Stimulated activated CD4-positive, alpha-beta T cell treated with anti-CD3 and anti-CD28 coated beads, TNF-alpha, amount 100 ng/mL, for 24 hours (primary cell): Measurements from ENCODE around the gene GLP1R.

ENCODE experiments used
- DNase-seq, 3 experiments: peaks; one replicate each; pipeline ENCODE4 v3.0.0-alpha.2; 2020; ENCODE audit warnings: low read depth in 3 of 3

The GLP1R gene

DNA sequence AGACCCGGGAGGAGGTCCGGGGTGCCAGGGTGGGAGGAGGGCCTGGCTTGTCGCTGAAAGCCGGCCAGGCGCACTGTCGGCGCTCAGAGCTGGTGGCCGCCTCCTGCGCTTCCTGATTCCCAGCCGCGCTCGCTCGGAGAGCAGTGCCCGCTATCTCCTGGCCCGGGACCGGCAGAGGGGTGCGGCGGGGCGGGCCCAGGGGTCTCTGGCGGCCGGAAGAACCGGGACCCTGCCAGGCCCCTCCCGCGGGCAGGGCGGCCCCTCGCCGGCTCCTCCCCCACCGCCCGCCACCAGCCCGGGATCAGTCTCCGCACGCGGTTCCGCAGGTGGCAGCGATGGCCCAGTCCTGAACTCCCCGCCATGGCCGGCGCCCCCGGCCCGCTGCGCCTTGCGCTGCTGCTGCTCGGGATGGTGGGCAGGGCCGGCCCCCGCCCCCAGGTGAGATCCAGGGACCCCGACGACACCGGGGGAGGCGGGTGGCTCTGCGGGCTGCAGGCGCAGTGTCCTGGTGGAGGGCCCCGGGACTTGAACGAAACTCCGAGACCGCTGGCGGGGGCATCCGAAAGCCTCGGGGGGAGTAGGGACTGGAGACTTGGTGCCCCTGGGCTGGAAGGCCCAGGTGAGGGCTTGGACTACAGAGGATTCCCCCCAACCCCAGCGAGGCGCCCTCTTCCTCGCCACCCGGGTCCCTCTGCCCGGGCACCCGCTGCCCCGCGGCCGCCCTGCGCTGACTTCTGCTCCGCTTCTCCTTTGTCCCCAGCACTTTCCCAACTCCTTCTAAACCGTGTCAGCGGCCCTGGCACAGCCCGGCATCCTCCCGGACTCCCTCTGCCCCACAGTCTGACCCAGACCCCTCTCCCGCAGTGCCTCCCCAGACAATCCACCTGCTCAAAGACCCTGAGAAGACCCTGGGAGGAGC, at the start of gene GLP1R:
Gene GLP1R, plus strand, starts transcription at position 301 of the 919 bp plus-strand sequence. Its CDS starts 60 bp downstream, at position 361.
- peak in 1 of 3 experiments; percentile 8 for DNase-seq

- no peak for DNase-seq
These were observed 45.5 kb upstream of the GLP1R start for GRCh38 chr6:39003072-39003471.

- no peak for DNase-seq
These were observed 45.1 kb upstream of the GLP1R start for GRCh38 chr6:39003492-39003891.

DNA sequence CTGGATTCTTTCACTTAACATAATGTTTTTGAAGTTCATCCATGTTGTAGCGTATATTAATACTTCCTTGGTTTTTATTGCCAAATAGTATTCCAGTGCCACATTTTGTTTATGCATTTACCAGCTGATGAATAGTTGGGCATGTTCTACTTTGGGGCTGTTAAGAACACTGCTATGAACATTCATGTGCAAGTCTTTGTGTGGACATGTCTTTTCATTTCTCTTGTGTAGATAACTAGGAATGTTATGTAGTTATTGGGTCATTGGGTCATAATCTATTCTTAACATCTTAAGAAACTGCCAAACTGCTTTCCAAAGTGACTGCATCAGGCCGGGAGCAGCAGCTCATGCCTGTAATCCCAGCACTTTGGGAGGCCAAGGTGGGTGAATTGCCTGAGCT, 43.8 kb upstream of the GLP1R start:
- DNase-seq: no peak

DNA sequence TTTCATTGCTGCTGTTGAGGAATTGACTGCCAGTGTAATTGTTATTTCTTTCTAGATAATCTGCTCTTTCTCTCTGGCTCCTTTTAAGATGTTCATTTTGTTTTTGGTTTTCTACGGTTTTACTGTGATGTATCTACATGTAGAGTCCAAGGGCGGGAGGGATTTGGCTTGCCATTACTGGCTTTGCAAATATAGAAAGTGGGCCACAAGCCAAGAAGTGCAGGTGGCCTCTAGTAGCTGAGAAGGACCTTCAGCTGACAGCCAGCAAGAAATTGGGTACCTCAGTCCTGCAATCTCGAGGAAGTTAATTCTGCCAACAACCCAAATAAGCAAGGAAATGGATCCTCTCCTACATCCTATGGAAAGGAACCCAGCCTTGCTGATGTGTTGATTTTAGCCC, 42.8 kb upstream of the GLP1R start:
- DNase-seq: no peak

- no peak for DNase-seq
These were observed 41.0 kb upstream of the GLP1R start for GRCh38 chr6:39007575-39007974.

DNA sequence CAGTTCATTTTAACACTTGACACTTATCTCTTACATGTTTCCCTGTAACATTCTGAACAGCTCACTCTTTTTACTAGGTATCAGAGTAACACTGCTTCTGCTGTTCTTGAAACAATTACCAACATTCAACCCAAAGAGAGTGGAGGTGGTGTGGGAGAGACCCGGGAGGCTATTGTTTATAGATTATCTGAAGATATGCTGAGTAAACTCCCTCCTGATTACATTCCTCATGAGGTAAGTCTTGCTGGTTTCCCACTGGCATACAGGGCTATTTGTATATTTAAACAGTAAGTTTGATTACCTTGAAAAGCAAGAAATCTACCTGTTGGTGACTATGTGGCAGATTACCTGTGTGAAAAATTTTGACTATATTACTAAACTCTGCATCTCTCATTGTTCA, 39.8 kb upstream of the GLP1R start:
- no peak for DNase-seq

DNA sequence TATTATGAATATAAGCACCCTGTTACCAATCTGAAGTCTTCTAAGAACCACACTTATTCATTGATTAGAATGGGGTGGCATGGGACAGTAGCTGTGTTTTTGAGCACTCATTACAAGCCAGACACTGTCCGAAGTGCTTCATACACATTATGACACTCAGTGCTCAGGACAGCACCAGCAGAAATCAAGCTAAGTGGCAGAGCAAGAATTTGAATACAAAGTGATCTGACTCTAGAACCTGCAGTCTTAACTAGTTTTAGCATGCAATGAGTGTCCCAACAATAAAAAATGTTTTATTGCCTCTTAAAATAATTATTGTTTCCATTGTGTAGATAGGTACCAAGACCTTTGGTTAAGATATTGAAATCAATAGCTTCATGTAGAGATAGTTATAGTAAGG, 39.1 kb upstream of the GLP1R start:
- no peak for DNase-seq

GRCh38 chr6:39016839-39017546, 31.6 kb upstream of the GLP1R start:
- no peak for DNase-seq

- DNase-seq: no peak
These were observed 31.1 kb upstream of the GLP1R start for GRCh38 chr6:39017547-39017880.

DNA sequence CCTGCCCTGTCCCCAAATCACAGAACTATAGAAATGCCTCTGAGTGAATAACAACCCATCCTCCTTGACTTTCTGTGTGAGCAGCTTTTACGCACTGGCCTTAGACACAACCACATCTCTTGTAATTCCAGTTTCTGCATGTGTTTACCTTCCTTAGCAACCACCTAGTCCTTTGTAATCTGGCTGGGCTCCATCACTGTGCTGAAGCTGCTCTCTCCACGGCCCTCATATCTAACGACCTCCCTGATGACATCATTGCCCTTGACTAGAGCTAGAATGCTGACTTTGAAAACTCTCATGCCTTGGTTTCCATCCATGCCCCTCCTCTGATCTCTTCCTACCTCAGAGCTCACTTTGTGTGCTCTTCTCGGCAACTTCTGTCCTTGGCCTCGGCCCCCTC, 30.5 kb upstream of the GLP1R start:
- DNase-seq: no peak

DNA sequence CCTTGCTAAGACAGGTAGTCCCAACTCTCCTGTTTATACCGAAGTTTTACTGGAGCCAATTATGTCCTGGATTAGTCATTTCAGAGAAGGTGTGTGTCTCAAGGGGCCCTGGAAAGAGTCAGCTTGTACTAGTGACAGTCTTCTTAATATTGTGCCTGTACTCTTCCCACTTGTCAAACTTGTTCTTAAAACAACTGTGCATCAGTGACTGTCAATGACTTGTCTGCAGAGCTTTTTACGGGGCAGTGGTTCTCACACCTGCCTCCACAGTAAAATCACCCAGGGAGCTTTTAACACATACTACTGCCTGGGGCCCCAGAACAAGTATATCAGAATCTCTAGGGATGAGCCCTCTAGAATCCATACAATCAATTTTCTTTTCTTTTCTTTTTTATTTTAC, 28.4 kb upstream of the GLP1R start:
- no peak for DNase-seq

GRCh38 chr6:39021041-39021440, 27.5 kb upstream of the GLP1R start:
- no peak for DNase-seq

- no peak for DNase-seq
These were observed 26.8 kb upstream of the GLP1R start for GRCh38 chr6:39021779-39022178.

DNA sequence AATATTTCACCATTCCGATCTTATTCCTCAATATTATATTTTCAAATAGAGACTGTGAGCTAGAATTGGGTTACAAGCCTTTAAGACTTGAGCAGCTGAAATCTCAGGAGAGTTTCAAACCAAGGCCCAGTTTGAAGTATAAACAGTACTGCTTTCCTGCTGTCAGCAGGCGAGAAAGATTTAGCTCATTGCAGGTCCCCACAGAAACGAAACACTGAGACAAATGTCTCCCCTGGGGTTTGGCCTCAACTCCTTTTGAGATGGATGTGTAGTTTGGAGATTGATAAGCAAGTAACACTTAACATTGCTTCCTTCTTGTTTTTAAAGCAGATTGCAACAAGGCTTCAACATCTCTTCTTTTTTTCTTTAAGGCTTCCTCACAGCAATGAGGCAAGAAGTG, 22.4 kb upstream of the GLP1R start:
- DNase-seq: no peak

GRCh38 chr6:39029156-39030011, 19.2 kb upstream of the GLP1R start:
- peak; percentile 8 to 59 (median 13) for DNase-seq

GRCh38 chr6:39035681-39036080, 12.9 kb upstream of the GLP1R start:
- DNase-seq: no peak

GRCh38 chr6:39037082-39037508, 11.5 kb upstream of the GLP1R start:
- no peak for DNase-seq

DNA sequence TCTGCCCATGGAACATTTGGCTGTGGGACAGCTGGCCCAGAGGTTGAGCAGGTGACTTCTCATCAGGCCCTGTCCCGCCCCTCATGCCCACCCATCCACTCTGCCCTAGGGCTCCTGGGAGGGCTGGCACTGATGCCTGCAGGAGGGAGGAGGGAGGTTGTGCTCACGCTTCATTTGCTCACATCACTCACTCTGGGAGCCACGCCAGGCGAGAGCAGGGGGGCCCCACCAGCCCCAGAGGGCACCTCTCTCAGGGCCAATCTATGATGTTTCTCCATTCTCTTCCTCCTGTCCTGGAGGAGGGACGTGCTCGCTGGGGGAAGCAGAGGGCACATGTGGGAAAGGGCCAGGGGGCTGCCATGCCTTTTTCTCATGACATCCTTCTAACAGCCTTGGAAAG, 10.9 kb upstream of the GLP1R start:
- DNase-seq: no peak

DNA sequence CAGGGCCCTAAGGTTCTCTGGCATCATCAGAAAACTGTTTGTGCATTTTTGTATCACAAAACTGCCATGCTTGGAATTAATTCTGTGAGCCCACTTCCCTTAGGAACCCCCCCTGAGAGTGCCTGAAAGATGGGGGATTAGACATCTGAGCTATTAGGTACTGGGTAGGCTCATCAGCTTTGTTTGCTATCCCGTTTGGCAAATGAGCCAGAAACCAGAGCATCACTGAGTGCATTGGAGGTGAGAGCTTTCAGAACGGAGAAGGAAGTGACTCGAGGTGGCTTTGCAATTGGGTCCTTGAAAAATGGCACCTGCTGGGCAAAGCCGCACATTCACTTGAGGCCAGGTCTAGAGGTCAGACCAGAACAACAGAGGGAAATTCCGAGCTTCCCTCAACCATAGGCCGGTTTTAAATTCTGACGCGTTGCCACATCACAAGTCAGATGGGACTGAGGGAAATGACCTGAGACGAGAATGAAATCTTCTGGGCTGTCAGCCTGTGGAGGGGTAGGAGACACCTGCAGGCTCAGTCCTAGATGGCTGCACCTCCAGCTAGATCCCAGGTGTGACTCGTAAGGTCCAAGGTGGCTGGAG, 8.4 kb upstream of the GLP1R start:
- no peak for DNase-seq

GRCh38 chr6:39041072-39041471, 7.5 kb upstream of the GLP1R start:
- no peak for DNase-seq

DNA sequence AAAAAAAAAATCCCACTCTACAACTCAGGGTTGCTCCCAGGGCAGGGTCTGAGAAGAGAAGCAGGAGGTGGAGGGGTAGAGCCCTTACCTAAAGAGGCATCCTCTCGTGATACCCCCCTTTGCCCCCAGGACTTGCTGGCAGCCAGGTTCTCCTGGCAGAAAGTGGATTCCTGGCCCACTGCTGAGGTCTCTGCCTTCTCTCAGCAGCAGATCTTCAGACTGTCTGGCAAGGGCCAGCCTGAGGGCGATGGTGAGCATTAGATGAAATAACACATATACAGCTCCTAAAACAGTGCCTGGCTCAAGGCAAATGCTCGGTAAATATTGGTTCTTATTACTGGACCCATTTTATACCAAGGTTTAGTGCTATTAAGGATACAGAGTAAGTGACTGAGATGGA, 4.8 kb upstream of the GLP1R start:
- DNase-seq: no peak
